Sigmoid colon (tissue), 7 donors: ENCODE results near the gene CCL14. TPM values are rescaled to one million over a fixed set of nuclear protein-coding genes. Genes with fewer than 3 reads are reported as not detected.
"Not testable (repeated sequence)": the region's sequence is repeated elsewhere in the genome, so short reads cannot be mapped to it uniquely, and the experiment has no call there.

Experiments used
- DNase-seq: peaks from one replicate; pipeline ENCODE4 v3.0.0-alpha.2; 2019
- H3K27ac ChIP-seq, 4 donors: fragments of 200-600 bp; sonication (generic); one replicate each; pipeline ENCODE4 v1.5.1; 2016 to 2019; ENCODE audit warnings: mild to moderate bottlenecking in 1 of 4
- H3K27me3 ChIP-seq, 3 donors: fragments of 200-600 bp; sonication (generic); one replicate each; pipeline ENCODE4 v1.5.1; 2019; ENCODE audit warnings: mild to moderate bottlenecking in 1 of 3
- H3K36me3 ChIP-seq, 4 donors: fragments of 200-600 bp; sonication (generic); one replicate each; pipeline ENCODE4 v1.5.1; 2016 to 2019
- H3K4me1 ChIP-seq, 4 donors: fragments of 200-600 bp; sonication (generic); one replicate each; pipeline ENCODE4 v1.5.1; 2017 to 2019
- H3K4me3 ChIP-seq, 4 donors: fragments of 200-600 bp; sonication (generic); one replicate each; pipeline ENCODE4 v1.5.1; 2017 to 2019; ENCODE audit warnings: mild to moderate bottlenecking in 2 of 4, moderate library complexity in 1 of 4
- H3K9me3 ChIP-seq, 4 donors: fragments of 200-600 bp in 3 of 4; sonication (generic) in 3 of 4; one replicate each; pipeline versions ENCODE4 v1.5.1 to v1.6.1; 2013 to 2019
- CTCF ChIP-seq, 4 experiments: fragments of 450-650 bp in 3 of 4; fragments of 200-600 bp in 1 of 4; IDR thresholded peaks; one replicate each; pipeline ENCODE4 v1.5.1; 2016 to 2019; ENCODE audit warnings: antibody characterized with exemption in 4 of 4, mild to moderate bottlenecking in 3 of 4, moderate library complexity in 2 of 4
- EP300 ChIP-seq, 4 donors: sonication (generic); formaldehyde crosslinking; IDR thresholded peaks; one replicate each; pipeline ENCODE4 v1.6.1; 2017; ENCODE audit warnings: antibody characterized with exemption in 4 of 4
- POLR2A ChIP-seq, 2 donors: fragments of 450-650 bp; IDR thresholded peaks; one replicate each; pipeline ENCODE4 v1.6.1; 2016; ENCODE audit warnings: antibody characterized with exemption in 2 of 2, mild to moderate bottlenecking in 2 of 2, moderate library complexity in 2 of 2
- POLR2AphosphoS5 ChIP-seq, 4 donors: sonication (generic); formaldehyde crosslinking; IDR thresholded peaks; one replicate each; pipeline ENCODE4 v1.6.1; 2017; ENCODE audit warnings: antibody characterized with exemption in 4 of 4
- WGBS, 2 donors: extraction: QIAGEN DNeasy Blood & Tissue Kit; methylation state at CpG; one replicate each; pipeline ENCODE4 v1.1.7; 2013; 5-methylcytosine and 5-hydroxymethylcytosine counted together
- intact Hi-C: fragments of 100-400 bp; cut with DNase I; formaldehyde crosslinking; loops from one replicate; pipeline ENCODE4 v1.15.1; 2023
- polyA plus RNA-seq, 3 donors: library from polyadenylated mRNA; stranded (reverse); fragments of 200-250 nt; gene quantifications; one replicate each; pipeline ENCODE4 v1.2.3, GENCODE V29; 2013
- total RNA-seq, 4 donors: library from RNA; depleted of rRNA; stranded (reverse); fragments of >200 nt; gene quantifications; one replicate each; pipeline ENCODE4 v1.1.0, GENCODE V29; 2016
- donor health status: healthy with polysubstance abuse.
- donor health status: Bipolar disorder and iron deficiency.
- donor health status: healthy.

Gene CCL14
- total and polyA plus RNA-seq, 7 donors = 0.60 to 30.0 (median 18.7) TPM; not detected in 1

GRCh38 chr17:35942588-35943186 is 43.8 kb downstream of the CCL14 start:
- DNase-seq = no peak
- WGBS, 2 donors = 15 to 51% methylated on average over 9 of the region's 9 CpGs
- no peak for TF ChIP-seq EP300 (IDR thresholded peaks at IDR 0.05)
- TF ChIP-seq CTCF (IDR thresholded peaks at IDR 0.05) = no peak
- no peak for TF ChIP-seq POLR2A (IDR thresholded peaks at IDR 0.05)
- no peak for TF ChIP-seq POLR2AphosphoS5 (IDR thresholded peaks at IDR 0.05)
- intact Hi-C loops = no loop called here
- peaks cover 0 to 6% (median 2%) of the 10 kb centered on the region in 4 donors for H3K4me1 ChIP-seq
- no peaks in the 10 kb centered on the region for H3K36me3 ChIP-seq
- H3K9me3 ChIP-seq = no peaks in the 10 kb centered on the region
- H3K27ac ChIP-seq = no peak overlapping the region
- H3K4me3 ChIP-seq = no peak overlapping the region
- H3K27me3 ChIP-seq = peaks cover 0 to 23% (median 0%) of the 10 kb centered on the region in 3 donors

- DNase-seq, H3K27me3 ChIP-seq, H3K9me3 ChIP-seq, H3K36me3 ChIP-seq, H3K4me3 ChIP-seq, H3K27ac ChIP-seq, H3K4me1 ChIP-seq, intact Hi-C loops: not testable (repeated sequence)
- 96 to 100% methylated on average over 3 of the region's 3 CpGs for WGBS, 2 donors
Measured at GRCh38 chr17:35938492-35938891, 48.0 kb downstream of the CCL14 start.

- H3K27me3 ChIP-seq = no peaks in the 10 kb centered on the region
- H3K9me3 ChIP-seq = no peaks in the 10 kb centered on the region
- 93 to 94% methylated on average over 5 of the region's 5 CpGs for WGBS, 2 donors
- intact Hi-C loops = no loop called here
- no peak overlapping the region for H3K4me3 ChIP-seq
- H3K36me3 ChIP-seq = no peaks in the 10 kb centered on the region
- no peaks in the 10 kb centered on the region for H3K4me1 ChIP-seq
- no peak for DNase-seq
- H3K27ac ChIP-seq = no peak overlapping the region
- no peak for TF ChIP-seq POLR2A (IDR thresholded peaks at IDR 0.05)
- no peak for TF ChIP-seq CTCF (IDR thresholded peaks at IDR 0.05)
- TF ChIP-seq EP300 (IDR thresholded peaks at IDR 0.05) = no peak
- TF ChIP-seq POLR2AphosphoS5 (IDR thresholded peaks at IDR 0.05) = no peak
Measured at GRCh38 chr17:35936063-35936462, 50.5 kb downstream of the CCL14 start.

GRCh38 chr17:35934760-35935159 is 51.8 kb downstream of the CCL14 start:
- Histone ChIP-seq H3K27me3 (peaks cover 3 to 8% (median 5%) of the 10 kb centered on the region in 3 donors), H3K4me3 (no peak overlapping the region), H3K27ac (no peak overlapping the region), H3K9me3 (no peaks in the 10 kb centered on the region), H3K4me1 (peaks cover 0 to 12% (median 11%) of the 10 kb centered on the region in 4 donors), H3K36me3 (no peaks in the 10 kb centered on the region)
- no peak for TF ChIP-seq POLR2A (IDR thresholded peaks at IDR 0.05)
- TF ChIP-seq EP300 (IDR thresholded peaks at IDR 0.05) = no peak
- TF ChIP-seq POLR2AphosphoS5 (IDR thresholded peaks at IDR 0.05) = no peak
- no peak for TF ChIP-seq CTCF (IDR thresholded peaks at IDR 0.05)
- WGBS, 2 donors = 80 to 88% methylated on average over 10 of the region's 10 CpGs
- DNase-seq = no peak
- intact Hi-C loops = no loop called here

Other genes with a start within 250 kb of the CCL14 start
- gene GAS2L2, start 233.5 kb downstream of the CCL14 start, total RNA-seq = not detected
- under 1 TPM in 1 of 3 donors, not detected in 2; 0.06 TPM for gene GAS2L2, start 233.5 kb downstream of the CCL14 start, polyA plus RNA-seq
- not detected for gene C17orf50, start 225.8 kb downstream of the CCL14 start, total RNA-seq
- under 1 TPM in 1 of 3 donors, not detected in 2; 0.07 TPM for gene C17orf50, start 225.8 kb downstream of the CCL14 start, polyA plus RNA-seq
- gene MMP28, start 191.1 kb downstream of the CCL14 start, total RNA-seq = 10 to 100 TPM; 15.8 to 60.8 (median 40.5) TPM
- gene MMP28, start 191.1 kb downstream of the CCL14 start, polyA plus RNA-seq = 10 to 100 TPM; 24.0 to 52.9 (median 30.3) TPM
- 10 to 100 TPM; 58.1 to 85.9 (median 71.3) TPM for gene TAF15, start 177.2 kb downstream of the CCL14 start, total RNA-seq
- gene TAF15, start 177.2 kb downstream of the CCL14 start, polyA plus RNA-seq = 100 to 1,000 TPM in 1 of 3 donors, 10 to 100 TPM in 2; 55.9 to 147 (median 58.7) TPM
- gene HEATR9, start 117.8 kb downstream of the CCL14 start, total RNA-seq = not detected
- under 1 TPM in 1 of 3 donors, not detected in 2; 0.06 TPM for gene HEATR9, start 117.8 kb downstream of the CCL14 start, polyA plus RNA-seq
- 1 to 10 TPM in 3 of 4 donors, not detected in 1; 1.8 to 3.3 (median 2.4) TPM for gene CCL5, start 106.4 kb downstream of the CCL14 start, total RNA-seq
- 10 to 100 TPM in 1 of 3 donors, 1 to 10 TPM in 2; 2.3 to 15.5 (median 3.6) TPM for gene CCL5, start 106.4 kb downstream of the CCL14 start, polyA plus RNA-seq
- gene RDM1, start 56.0 kb downstream of the CCL14 start, total RNA-seq = not detected
- 1 to 10 TPM in 1 of 3 donors, under 1 TPM in 1, not detected in 1; 0.92 to 3.6 TPM for gene RDM1, start 56.0 kb downstream of the CCL14 start, polyA plus RNA-seq
- gene LYZL6, start 43.0 kb downstream of the CCL14 start, total RNA-seq = not detected
- not detected for gene LYZL6, start 43.0 kb downstream of the CCL14 start, polyA plus RNA-seq
- gene CCL16, start 5.2 kb downstream of the CCL14 start, total RNA-seq = 1 to 10 TPM in 1 of 4 donors, not detected in 3; 1.1 TPM
- under 1 TPM in 1 of 3 donors, not detected in 2; 0.10 TPM for gene CCL16, start 5.2 kb downstream of the CCL14 start, polyA plus RNA-seq
- gene CCL15, start 14.8 kb upstream of the CCL14 start, total RNA-seq = not detected
- 10 to 100 TPM; 30.1 to 37.2 (median 33.7) TPM for gene CCL15, start 14.8 kb upstream of the CCL14 start, polyA plus RNA-seq
- gene CCL23, start 31.2 kb upstream of the CCL14 start, total RNA-seq = 1 to 10 TPM in 3 of 4 donors, under 1 TPM in 1; 0.82 to 8.6 (median 4.2) TPM
- gene CCL23, start 31.2 kb upstream of the CCL14 start, polyA plus RNA-seq = 10 to 100 TPM in 1 of 3 donors, not detected in 2; 18.6 TPM
- 1 to 10 TPM in 3 of 4 donors, not detected in 1; 1.4 to 2.9 (median 2.8) TPM for gene CCL18, start 77.5 kb upstream of the CCL14 start, total RNA-seq
- gene CCL18, start 77.5 kb upstream of the CCL14 start, polyA plus RNA-seq = 10 to 100 TPM in 1 of 3 donors, 1 to 10 TPM in 2; 1.8 to 52.7 (median 4.9) TPM
- gene CCL3, start 103.4 kb upstream of the CCL14 start, total RNA-seq = 1 to 10 TPM in 3 of 4 donors, not detected in 1; 1.2 to 2.4 (median 1.4) TPM
- gene CCL3, start 103.4 kb upstream of the CCL14 start, polyA plus RNA-seq = 10 to 100 TPM in 1 of 3 donors, 1 to 10 TPM in 2; 3.6 to 22.4 (median 9.6) TPM
- gene CCL4, start 117.1 kb upstream of the CCL14 start, total RNA-seq = 1 to 10 TPM in 2 of 4 donors, under 1 TPM in 1, not detected in 1; 0.16 to 3.7 (median 1.1) TPM
- 10 to 100 TPM in 1 of 3 donors, 1 to 10 TPM in 2; 2.4 to 12.7 (median 5.1) TPM for gene CCL4, start 117.1 kb upstream of the CCL14 start, polyA plus RNA-seq
- 1 to 10 TPM in 3 of 4 donors, not detected in 1; 1.1 to 5.0 (median 1.5) TPM for gene TBC1D3B, start 189.9 kb upstream of the CCL14 start, total RNA-seq
- gene TBC1D3B, start 189.9 kb upstream of the CCL14 start, polyA plus RNA-seq = 1 to 10 TPM in 2 of 3 donors, not detected in 1; 2.7 to 4.8 TPM
- gene CCL3L1, start 210.0 kb upstream of the CCL14 start, total RNA-seq = 1 to 10 TPM in 1 of 4 donors, not detected in 3; 2.2 TPM
- 1 to 10 TPM; 1.2 to 2.4 (median 2.3) TPM for gene CCL3L1, start 210.0 kb upstream of the CCL14 start, polyA plus RNA-seq
- gene CCL4L2, start 224.3 kb upstream of the CCL14 start, total RNA-seq = 1 to 10 TPM in 1 of 4 donors, not detected in 3; 1.8 TPM
- gene CCL4L2, start 224.3 kb upstream of the CCL14 start, polyA plus RNA-seq = 10 to 100 TPM in 1 of 3 donors, 1 to 10 TPM in 1, under 1 TPM in 1; 0.58 to 11.3 (median 6.0) TPM